Stimulated activated CD4-positive, alpha-beta T cell treated with anti-CD3 and anti-CD28 coated beads, Interleukin-12 subunit alpha, Interleukin-12 subunit beta, amount 100 ng/mL, for 24 hours (primary cell): Measurements from ENCODE around the gene IRX4.
"Not testable (repeated sequence)": the region's sequence is repeated elsewhere in the genome, so short reads cannot be mapped to it uniquely, and the experiment has no call there.

Experiments used
- DNase-seq, 2 experiments: peaks; one replicate each; pipeline ENCODE4 v3.0.0-alpha.2; 2020; ENCODE audit warnings: low read depth in 2 of 2

Gene IRX4

DNA sequence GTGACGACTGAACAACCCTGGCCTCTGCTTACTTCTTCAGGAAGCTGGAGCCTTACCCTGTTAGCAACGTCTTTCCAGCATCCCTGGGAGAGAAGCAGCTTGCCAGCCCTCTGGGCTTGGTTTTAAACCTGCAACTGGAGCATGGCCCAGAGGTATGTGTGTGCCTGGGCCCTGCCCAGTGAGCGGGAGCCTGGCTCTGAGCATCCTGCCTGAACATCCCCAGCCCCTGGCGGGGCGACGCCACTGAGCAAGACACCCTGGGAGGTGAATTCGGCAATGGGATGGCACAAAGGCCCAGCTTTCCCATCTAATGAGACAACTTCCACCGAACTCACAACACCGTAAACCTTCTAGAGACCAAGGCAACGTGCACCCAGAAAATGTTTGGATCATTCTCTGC lies 23.6 kb downstream of the IRX4 start:
- no peak for DNase-seq

DNA sequence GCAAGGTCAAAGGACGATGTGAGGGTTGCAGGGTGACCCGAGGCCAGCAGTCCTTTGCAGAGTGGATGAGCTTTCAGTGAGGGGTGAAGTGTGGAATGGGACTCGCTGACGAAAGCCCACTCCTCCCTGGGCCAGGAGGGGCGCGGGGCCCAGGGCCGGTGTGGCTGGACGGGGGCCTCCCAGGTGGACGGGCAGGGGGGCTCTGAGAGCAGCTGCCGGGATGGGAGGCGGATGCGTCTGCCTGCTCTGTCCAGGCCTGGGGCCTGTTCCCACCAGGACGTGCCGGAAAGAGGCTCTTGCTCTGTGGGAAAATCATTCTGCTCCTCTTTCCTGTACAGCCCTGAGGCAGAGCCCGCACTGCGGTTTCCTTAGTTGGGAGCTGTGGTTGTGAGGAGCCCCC lies 24.3 kb downstream of the IRX4 start:
- DNase-seq, result no peak

DNA sequence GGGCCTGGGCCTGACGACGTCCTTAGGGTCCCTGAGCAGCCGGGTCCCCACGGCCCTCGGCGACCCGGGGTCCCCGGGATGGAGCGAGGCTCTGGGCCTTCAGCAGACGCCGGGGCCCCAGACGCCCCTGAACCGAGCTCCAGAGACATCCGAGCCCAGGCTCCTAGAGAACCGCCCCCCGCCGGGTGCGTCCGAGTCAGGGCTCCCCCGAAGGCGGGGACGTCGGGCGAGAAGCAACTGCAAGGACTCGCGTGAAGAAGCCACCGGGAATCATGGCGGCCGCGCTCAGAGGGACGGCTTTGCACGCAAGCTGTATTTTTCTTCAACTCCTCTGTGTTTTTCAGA lies 25.5 kb downstream of the IRX4 start:
- DNase-seq, result no peak

DNA sequence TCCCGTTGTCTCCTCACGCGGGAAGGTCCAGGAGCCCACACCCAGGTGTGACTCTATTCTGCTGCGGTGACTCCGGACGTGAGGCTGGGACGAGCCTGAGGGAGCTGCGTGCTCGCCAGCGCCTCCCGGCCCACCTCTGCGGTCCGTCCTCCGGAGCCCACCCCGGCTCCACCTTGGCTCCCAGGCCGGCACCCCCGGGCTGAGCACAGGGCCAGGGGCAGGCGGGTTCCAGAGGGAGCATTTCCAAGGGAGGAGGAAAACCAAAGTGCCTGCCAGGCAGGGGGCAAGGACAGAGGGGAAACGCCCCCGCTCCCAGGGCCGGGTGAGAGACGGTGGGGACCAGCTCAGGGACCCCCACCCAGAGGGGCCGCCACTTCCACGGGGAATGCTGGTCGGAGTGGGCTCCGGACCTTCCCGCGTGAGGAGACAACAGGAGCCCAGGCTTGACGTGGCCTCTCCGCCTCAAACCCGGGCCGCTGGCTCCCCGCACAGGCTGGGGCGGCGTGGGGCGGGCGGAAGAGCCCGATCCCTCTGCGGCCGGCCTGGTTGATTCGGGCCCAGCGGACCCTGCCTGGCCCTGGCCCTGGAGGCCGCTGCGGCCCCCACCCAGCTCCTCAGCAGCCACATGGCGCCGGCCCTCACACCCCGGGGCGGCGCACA lies 26.0 kb downstream of the IRX4 start:
- DNase-seq, result no peak

DNA sequence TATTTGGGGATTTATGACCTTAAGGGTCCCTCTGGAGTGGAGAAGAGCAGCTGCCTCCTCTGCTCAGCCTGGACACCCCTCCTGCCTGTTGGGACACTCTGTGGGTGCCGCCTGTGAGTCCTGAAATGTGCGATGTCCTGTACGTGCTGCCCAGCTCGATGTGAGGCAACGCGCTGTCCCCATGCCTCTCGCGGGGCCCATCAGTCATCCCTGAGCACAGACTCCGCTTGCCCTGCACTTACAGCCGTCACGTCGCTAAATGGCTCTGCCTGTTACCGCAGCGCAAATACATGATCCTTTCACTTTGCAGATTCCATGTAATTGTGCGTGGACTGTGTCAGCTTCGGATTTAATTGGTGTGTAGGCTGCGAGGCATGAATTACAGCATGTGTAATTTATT lies 27.1 kb downstream of the IRX4 start:
- DNase-seq, result no peak

DNA sequence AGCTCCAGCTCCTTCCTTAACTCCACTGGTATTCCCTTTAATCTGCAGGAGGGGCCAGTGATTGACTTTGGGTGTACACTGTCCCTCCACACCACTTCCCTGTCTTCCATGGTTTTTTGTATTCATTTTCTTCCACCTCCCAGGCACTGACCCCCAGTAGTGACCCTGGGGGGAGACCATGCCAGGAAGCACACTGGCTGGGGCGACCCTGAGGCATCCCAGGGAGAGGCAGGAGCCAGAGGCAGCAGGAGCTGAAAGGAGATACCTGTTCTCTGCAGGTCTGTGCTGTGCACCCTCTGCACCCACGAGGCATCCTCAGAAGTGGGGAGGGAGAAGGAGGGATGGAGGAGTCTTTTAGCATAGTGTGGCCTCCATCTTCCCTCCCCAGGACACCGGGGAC lies 27.6 kb downstream of the IRX4 start:
- no peak for DNase-seq

DNA sequence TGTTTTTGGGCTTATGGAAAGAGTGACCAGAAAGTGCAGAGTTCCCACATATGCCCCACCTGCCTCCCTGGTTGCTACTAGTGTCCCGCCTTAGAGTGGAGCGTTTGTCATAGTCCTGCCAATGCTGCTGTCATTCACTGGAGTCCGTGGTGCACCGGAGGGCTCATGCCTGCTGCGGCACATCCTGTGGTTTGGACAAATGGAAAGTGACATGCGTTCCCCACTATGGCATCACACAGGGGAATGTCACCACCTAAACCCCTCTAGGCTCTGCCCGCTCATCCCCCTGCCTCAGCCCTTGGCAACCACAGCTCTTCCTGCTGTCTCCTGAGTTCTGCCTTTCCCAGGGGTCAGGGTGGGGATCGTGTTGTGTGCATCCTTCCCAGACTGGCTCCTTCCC lies 29.2 kb downstream of the IRX4 start:
- DNase-seq, result no peak

DNA sequence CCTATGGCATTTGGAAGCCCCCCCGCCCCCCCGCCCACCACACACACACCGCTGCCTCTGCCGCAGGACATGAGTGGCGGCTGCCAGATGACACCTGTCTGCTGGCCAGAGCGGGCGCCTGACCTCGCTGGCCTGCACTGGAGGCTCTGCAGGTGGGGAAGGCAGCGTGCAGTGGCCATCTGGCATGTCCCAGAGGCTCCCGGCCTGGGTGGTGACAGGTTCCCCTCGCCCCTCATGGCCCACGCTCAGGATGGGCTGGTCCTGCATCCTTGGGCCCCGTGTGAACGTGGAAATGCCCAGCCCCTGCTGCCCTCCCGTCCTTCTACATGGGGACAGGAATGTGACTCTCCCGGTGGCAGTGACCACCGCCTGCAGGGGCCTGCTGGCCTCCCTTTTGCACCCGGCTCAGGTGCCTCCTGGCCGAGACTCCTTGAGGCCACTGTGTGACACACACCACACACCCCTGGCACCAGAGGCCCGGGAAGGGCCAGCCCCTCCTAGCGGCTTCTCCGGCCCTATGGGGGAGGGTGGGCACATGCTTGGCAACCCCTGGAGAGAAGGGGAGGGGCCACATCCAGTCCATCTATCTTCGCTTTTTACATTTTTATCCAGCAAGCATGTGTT lies 30.3 kb downstream of the IRX4 start:
- DNase-seq, result no peak

DNA sequence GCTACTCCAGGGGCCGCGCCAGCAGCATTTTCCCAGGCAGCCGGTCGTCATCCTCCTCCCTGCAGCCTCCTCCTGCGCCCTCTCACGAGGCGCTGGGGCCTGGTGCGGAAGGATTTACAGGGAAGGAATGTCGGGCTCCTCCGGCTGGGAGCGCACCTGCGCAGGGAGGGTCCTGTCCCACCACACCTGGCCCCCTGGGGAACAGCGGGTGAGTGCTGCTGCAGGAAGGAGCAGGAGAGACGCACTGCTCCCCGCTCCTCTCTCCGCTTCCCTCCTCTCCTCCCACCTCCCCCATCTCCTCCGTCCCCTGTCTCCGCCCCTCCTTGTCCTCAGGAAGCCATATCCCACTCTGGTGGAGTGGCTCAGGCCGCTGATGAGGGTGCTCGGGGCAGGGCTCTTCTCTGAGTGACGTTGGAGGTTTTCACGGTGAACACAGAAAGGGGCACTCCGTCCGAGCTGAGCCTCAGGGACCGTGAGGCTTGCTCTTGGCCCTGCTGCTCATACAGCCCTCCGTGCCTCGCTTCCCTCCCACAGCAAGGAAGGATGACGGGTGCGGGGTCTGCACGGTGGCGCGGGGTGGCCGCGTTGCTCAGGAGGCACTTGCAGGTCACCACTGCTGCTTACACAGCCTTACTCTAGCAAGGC lies 31.3 kb downstream of the IRX4 start:
- no peak for DNase-seq

DNA sequence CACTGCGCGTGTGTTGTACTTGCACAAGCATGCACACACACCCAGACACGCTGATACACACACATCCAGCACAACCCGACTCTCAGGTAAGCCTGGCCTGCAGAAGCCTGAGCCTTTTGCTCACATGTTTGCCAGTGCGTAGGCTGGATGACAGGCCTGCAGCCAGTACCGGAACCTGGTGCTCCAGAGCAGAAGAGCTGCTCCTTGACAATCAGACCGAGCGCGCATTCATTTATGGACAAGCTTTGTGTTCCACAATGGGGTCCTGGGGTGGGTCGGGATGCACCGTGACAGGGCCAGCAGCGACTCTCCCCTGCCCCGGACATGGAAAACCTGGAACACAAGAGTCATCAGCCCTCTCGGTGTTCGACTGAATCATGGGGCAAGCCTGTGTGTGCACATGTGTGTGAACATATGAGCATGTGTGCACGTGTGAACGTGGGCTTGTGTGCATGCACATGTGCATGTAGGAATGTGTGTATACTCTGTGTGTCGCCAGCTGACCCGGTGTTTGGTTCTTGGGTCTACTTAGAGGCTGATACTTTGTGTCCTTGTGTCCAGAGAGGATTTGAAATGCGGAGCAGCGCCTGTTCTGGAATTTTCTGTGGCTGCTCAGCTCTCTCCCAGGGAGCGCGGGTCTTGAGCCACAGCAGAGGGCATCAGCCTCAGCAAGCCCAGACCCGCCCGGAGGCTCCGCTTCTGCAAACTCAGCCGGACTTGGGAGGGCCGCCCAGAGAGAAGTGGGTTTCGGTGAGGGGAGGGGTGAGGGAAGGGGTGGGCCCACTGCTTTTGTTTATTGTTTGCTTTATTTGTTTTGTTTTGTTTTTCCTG lies 32.2 kb downstream of the IRX4 start:
- no peak for DNase-seq

DNA sequence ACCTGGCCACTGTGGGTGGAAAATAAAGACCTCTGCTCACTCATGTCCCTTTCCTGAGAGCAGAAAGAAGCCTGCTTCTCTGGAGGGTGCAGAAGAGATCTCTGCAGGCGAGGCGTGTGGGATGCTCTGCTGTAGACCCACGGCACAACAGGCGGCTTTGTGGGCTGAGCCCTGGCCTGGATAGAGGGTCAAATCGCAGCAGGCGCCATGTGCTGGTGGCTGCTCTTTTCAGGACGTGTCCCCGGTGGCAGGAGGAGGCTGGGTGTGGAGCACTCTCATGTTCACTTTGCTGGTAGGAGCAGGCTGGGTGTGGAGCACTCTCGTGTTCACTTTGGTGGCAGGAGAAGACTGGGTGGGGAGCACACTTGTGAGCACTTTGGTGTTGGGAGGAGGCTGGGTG lies 35.1 kb downstream of the IRX4 start:
- no peak for DNase-seq

DNA sequence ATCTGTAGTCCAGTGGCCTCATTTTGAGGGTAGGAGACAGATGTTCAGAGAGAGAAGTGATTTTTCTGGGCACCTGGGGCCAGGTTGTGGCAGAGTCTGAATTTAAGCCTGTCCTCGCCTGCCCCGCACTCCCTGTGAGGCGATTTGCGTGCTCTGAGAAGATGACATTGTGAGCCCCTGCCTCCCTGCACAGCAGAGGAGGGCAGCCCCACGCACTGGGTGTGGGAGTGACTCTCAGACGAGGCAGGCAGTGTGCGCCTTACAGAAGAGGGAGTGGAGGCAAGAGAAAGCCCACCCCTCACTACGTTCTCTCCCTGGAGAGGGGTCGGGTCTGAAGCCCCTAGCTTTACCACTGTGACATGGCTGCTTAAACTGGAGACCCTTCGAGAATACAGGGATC lies 35.7 kb downstream of the IRX4 start:
- no peak for DNase-seq

DNA sequence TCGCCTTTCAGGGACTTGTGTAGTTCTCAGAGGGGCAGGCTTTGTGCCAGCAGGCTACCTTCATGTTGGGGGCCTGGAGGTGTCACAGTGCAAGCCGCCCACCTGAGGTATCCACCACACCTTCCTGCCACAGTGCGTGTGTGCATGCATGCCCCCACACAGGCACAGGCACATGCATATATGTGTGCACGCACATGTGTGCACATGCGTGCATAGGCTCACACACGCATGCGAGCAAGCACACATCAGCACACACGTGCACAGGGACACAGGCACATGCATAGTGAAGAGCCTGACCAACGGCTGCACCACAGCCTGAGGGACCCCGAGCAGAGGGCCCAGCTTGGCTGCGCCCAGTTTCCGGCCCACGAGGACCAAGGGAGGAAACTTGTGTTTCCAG lies 36.1 kb downstream of the IRX4 start:
- DNase-seq, result no peak

DNA sequence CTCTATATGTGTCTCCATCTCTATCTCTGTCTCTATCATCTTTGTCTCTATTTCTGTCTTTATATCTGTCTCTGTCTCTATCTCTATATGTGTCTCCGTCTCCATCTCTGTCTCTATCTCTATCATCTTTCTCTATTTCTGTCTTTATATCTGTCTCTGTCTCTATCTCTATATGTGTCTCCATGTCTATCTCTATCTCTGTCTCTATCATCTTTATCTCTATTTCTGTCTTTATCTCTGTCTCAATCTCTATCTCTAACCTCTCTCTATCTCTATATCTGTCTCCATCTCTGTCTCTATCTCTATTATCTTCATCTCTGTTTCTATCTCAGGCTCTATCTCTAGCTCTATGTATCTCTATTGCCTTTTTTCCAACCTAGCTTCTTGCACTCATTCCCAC lies 37.0 kb downstream of the IRX4 start:
- no peak for DNase-seq

DNA sequence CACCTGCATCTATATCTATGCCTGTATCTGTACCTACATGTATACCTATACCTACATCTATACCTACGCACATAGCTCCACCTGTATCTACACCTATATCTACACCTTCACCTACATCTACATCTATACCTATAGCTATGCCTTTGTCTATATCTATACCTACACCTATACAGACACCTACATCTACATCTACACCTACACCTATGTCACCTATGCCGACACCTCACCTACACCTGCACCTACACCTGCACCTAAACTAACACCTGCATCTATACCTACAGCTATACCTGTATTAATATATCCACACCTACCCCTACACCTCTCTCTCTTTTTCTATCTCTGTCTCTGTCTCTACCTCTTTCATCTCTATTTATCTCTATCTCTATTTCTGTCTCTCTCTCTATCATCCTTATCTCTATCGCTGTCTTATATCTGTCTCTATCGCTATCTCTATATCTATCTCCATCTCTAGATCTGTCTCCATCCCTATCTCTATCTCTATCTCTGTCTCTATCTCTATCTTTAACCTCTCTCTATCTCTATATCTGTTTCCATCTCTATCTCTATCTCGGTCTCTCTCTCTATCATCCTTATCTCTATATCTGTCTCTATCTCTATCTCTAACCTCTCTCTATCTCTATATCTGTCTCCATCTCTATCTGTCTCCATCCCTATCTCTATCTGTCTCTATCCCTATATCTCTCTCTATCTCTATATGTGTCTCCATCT lies 37.9 kb downstream of the IRX4 start:
- no peak for DNase-seq

DNA sequence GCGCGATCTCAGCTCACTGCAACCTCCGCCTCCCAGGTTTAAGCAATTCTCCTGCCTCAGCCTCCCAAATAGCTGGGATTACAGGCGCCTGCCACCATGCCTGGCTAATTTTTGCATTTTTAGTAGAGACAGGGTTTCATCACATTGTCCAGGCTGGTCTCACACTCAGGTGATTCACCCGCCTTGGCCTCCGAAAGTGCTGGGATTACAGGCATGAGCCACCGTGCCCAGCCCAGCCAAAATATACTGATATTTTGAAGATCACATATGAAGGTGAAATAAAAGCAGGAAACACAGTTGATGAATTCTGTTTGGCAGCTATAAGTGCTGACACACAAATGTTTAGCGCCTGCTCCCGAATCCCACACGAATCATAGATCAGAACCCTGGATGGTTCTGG lies 39.0 kb downstream of the IRX4 start:
- not testable (repeated sequence) for DNase-seq

DNA sequence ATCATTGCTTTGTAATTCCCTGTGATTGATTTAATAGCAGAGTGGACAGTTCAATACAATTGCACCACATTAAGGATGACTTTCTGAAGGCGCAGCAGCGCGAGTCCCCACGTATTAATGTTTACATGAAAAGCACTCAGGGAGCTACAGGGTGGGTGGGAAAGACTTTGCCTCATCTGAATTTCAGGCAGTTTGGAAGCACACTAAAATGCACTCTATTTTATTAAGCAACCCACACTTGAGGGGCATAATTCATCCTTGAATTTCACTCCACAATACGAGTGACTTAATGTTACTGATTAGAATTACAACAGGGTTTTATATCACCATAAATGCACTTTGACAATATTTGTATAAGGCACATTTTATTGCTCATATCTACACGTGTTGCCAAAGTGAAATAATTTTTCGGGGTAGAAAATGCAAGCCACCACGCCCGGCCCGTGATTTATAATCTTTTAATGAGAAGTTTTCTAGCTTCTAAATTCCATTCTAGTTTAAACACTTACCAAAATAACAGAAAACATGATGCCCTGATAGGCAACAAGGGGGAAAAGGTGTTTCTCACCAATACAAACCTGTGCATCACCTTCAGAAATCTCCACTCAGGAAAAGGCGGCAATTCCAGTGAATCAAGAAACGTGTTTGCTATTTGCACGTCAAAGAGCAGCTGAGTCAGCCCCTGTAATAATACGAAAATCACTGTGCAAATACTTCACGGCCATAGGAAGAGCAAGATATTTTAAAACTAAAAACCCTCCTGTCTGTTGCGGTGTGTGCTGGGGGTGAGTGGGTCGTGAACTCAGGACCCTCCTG lies 40.5 kb downstream of the IRX4 start:
- no peak for DNase-seq

DNA sequence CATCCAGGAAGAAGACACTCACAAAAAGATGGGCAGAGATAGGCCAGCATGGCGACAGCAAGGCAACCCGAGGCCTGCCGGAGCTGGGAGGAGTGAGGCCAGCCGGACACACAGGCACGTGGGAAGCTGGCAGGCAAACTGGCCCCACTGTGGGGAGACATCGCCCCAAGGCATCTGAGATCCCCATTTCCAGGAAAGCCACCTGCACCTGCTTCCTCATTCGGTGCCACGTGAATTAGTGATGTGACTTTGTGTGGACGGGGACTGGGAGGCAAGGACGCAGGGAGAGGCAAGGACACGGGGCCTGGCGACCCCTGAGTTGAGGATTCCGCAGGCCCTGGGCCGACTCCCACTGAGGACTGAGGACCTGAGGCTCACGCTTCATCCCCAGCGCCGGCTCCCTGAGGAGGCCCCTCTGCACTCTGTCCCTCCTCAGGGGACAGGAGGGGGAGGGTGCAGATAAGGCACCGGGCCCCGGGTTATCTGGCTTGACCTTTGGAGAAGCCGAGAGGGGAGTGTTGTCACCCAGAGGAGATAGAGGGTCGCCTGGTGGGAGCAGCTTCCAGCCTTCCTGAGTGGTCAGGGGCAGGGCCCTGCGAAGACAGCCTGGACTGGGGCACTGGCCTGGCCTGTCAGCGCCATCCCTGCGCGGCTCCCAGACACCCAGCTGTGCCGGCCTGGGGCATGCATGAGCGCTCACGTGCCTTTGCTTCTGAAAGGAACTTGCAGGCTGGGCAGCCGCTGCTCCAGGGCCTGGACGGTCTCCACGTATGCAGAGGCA lies 41.8 kb downstream of the IRX4 start:
- DNase-seq, result no peak

DNA sequence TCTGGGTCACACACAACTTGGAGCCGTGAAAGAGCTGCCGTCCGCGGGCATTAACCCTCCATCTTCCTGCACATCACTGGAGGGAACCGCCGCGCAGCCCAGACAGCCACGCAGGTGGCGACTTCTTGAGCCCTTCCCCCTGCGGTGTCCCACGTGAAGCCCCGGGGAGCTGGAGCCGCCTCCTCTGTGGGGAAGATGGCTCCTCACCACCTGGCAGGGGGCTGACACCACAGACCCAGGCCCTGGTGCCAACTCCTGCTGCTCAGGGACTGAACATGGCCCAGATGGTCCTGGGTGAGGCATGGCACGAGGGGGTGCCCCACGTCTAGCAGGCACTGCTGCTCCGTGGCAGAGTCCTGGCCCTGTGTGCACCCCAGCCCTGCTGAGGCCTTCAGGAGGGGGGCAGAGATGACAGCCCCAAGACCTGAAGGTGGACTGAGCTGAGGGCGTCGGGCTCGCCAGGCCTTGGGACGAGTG lies 42.6 kb downstream of the IRX4 start:
- no peak for DNase-seq

DNA sequence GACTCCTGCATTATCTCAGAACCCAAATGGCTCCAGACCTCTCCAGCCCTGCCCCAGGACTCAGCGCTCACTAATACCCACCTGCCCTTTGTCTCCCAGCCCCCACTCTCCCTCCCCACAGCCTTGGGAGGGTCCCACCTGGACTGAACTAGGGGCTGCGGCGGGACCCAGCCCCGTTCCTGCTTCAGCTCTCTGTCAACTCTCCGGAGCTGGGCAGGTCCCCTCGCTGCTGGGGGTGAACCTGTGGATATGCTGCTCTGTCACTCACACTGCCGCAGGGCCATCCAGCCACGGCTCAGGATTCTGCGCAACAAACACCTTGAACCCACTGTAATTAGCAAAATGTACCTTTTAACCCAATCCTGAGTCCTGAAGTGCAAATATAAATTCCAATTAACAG lies 44.7 kb downstream of the IRX4 start:
- DNase-seq, result no peak
